Measurements from ENCODE around the gene MRPL48. TPM values are rescaled to one million over a fixed set of nuclear protein-coding genes. Genes with fewer than 3 reads are reported as not detected.

The MRPL48 gene
- total RNA-seq, 1 experiment from 2014 or later: 36.8 TPM

- TF ChIP-seq CTCF (IDR thresholded peaks at IDR 0.05; ENCODE audit: unreplicated experiment): no peak
- no peaks in the 10 kb centered on the region for H3K9me3 Mint-ChIP-seq (ENCODE audit: unreplicated experiment)
- POLR2A ChIA-PET: interaction anchor here (0.7 kb wide), 1 partner anchor 83 kb away, joined by 3 read pairs; no protein-coding TSS in a partner anchor
- H3K4me1 Mint-ChIP-seq (ENCODE audit: insufficient read depth, unreplicated experiment): peaks cover 1% of the 10 kb centered on the region
- no peak for DNase-seq (ENCODE audit: unreplicated experiment)
- peaks cover 15% of the 10 kb centered on the region for H3K36me3 Mint-ChIP-seq (ENCODE audit: insufficient read depth, unreplicated experiment)
- CTCF ChIA-PET: no interaction called here
- no peaks in the 10 kb centered on the region for H3K27me3 Mint-ChIP-seq (ENCODE audit: insufficient read depth, unreplicated experiment)
- BruUV-seq (replicated peaks): no TSS peak
- no peak overlapping the region for H3K4me3 Mint-ChIP-seq (ENCODE audit: unreplicated experiment)
- intact Hi-C loops (cut with micrococcal nuclease): no loop called here
- H3K27ac Mint-ChIP-seq (ENCODE audit: low read depth, unreplicated experiment): no peak overlapping the region
Observed at GRCh38 chr11:73792584-73792983, 4.9 kb downstream of the MRPL48 start.

GRCh38 chr11:73795925-73796632, 8.4 kb downstream of the MRPL48 start:
- ChIA-PET POLR2A (no interaction called here), CTCF (no interaction called here)
- Mint-ChIP-seq H3K9me3 (ENCODE audit: unreplicated experiment) (no peaks in the 10 kb centered on the region), H3K4me3 (ENCODE audit: unreplicated experiment) (no peak overlapping the region), H3K36me3 (ENCODE audit: insufficient read depth, unreplicated experiment) (peaks cover 8% of the 10 kb centered on the region), H3K27ac (ENCODE audit: low read depth, unreplicated experiment) (peak overlapping the region; percentile 39), H3K27me3 (ENCODE audit: insufficient read depth, unreplicated experiment) (no peaks in the 10 kb centered on the region), H3K4me1 (ENCODE audit: insufficient read depth, unreplicated experiment) (no peaks in the 10 kb centered on the region)
- BruUV-seq (replicated peaks): no TSS peak
- no peak for TF ChIP-seq CTCF (IDR thresholded peaks at IDR 0.05; ENCODE audit: unreplicated experiment)
- intact Hi-C loops (cut with micrococcal nuclease): no loop called here
- DNase-seq (ENCODE audit: unreplicated experiment): no peak

GRCh38 chr11:73797457-73797856, 9.8 kb downstream of the MRPL48 start:
- Mint-ChIP-seq H3K27ac (ENCODE audit: low read depth, unreplicated experiment) (no peak overlapping the region), H3K4me1 (ENCODE audit: insufficient read depth, unreplicated experiment) (no peaks in the 10 kb centered on the region), H3K4me3 (ENCODE audit: unreplicated experiment) (no peak overlapping the region), H3K27me3 (ENCODE audit: insufficient read depth, unreplicated experiment) (no peaks in the 10 kb centered on the region), H3K9me3 (ENCODE audit: unreplicated experiment) (no peaks in the 10 kb centered on the region), H3K36me3 (ENCODE audit: insufficient read depth, unreplicated experiment) (peaks cover 8% of the 10 kb centered on the region)
- BruUV-seq (replicated peaks): no TSS peak
- no peak for DNase-seq (ENCODE audit: unreplicated experiment)
- CTCF ChIA-PET: interaction anchor here (0.7 to 0.8 kb wide), 2 partner anchors 9 to 952 kb away, joined by 3 to 4 read pairs; no protein-coding TSS in a partner anchor
- TF ChIP-seq CTCF (IDR thresholded peaks at IDR 0.05; ENCODE audit: unreplicated experiment): no peak
- intact Hi-C loops (cut with micrococcal nuclease): no loop called here
- POLR2A ChIA-PET: interaction anchor here (1.1 kb wide), 1 partner anchor 9 kb away, joined by 6 read pairs; the partner anchor contains the start of gene MRPL48

- DNase-seq (ENCODE audit: unreplicated experiment): no peak
- POLR2A ChIA-PET: interaction anchor here (0.6 to 1.1 kb wide), 2 partner anchors 12 to 859 kb away, joined by 3 to 4 read pairs; partner anchors contain the start of gene MRPL48
- Mint-ChIP-seq H3K36me3 (ENCODE audit: insufficient read depth, unreplicated experiment) (peaks cover 8% of the 10 kb centered on the region), H3K4me3 (ENCODE audit: unreplicated experiment) (no peak overlapping the region), H3K27me3 (ENCODE audit: insufficient read depth, unreplicated experiment) (no peaks in the 10 kb centered on the region), H3K4me1 (ENCODE audit: insufficient read depth, unreplicated experiment) (no peaks in the 10 kb centered on the region), H3K9me3 (ENCODE audit: unreplicated experiment) (no peaks in the 10 kb centered on the region), H3K27ac (ENCODE audit: low read depth, unreplicated experiment) (no peak overlapping the region)
- CTCF ChIA-PET: no interaction called here
- BruUV-seq (replicated peaks): no TSS peak
- intact Hi-C loops (cut with micrococcal nuclease): no loop called here
- no peak for TF ChIP-seq CTCF (IDR thresholded peaks at IDR 0.05; ENCODE audit: unreplicated experiment)
Observed at GRCh38 chr11:73800276-73800806, 12.7 kb downstream of the MRPL48 start.
